ENCODE data around the gene CD74. TPM values are rescaled to one million over a fixed set of nuclear protein-coding genes. Genes with fewer than 3 reads are reported as not detected.

Gene CD74
- total and polyA plus RNA-seq, 2 donors (not counting 1 experiment from before 2014, with no cell fraction given), result 1.3 to 5.9 TPM

DNA sequence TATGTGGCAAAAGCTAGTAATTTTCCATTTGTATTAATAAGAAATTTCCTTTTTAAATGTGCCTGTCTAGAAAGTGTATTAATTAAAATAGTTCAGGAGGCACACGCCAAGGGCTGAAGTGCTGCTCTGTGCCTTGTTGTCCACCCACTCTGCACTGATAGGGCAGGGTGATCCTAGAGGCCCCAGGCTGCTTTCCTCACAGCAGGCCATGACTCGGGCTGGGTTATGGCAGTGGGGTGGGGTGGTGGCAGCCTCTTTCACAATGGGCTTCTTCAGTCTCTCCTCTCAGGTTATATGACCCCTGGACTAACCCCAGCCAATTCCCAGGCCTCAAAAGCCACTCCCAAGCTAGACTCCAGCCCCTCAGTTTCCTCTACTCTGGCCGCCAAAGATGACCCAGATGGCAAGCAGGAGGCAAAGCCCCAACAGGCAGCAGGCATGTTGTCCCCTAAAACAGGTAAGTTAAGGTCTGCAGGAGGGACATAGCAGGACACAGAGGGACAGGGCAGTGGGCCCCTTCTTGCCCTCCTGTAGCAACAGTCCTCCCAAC is 19.5 kb downstream of the CD74 start:
- H3K4me3 ChIP-seq (replicated peaks in 1 of 4; ENCODE audit: control extremely low read depth in 1 of 4, insufficient read depth in 1 of 4, low read depth in 3 of 4, low read length in 4 of 4), result no peak overlapping the region
- TF ChIP-seq EZH2 (IDR thresholded peaks at IDR 0.05; ENCODE audit: low read length, missing control alignments), result no peak
- TF ChIP-seq, protein P1, sequence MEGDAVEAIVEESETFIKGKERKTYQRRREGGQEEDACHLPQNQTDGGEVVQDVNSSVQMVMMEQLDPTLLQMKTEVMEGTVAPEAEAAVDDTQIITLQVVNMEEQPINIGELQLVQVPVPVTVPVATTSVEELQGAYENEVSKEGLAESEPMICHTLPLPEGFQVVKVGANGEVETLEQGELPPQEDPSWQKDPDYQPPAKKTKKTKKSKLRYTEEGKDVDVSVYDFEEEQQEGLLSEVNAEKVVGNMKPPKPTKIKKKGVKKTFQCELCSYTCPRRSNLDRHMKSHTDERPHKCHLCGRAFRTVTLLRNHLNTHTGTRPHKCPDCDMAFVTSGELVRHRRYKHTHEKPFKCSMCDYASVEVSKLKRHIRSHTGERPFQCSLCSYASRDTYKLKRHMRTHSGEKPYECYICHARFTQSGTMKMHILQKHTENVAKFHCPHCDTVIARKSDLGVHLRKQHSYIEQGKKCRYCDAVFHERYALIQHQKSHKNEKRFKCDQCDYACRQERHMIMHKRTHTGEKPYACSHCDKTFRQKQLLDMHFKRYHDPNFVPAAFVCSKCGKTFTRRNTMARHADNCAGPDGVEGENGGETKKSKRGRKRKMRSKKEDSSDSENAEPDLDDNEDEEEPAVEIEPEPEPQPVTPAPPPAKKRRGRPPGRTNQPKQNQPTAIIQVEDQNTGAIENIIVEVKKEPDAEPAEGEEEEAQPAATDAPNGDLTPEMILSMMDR (conservative IDR thresholded peaks at IDR 0.05 in 1 of 2, IDR thresholded peaks at IDR 0.05 in 1 of 2; ENCODE audit: low read depth in 1 of 2, low read length in 2 of 2), result no peak
- H3K36me3 ChIP-seq (ENCODE audit: control insufficient read depth, insufficient read depth, low read length), result peaks cover 23% of the 10 kb centered on the region
- no peak overlapping the region for H3K9ac ChIP-seq (ENCODE audit: insufficient read depth, low read length)
- DNase-seq (ENCODE audit: low read depth in 2 of 2), result no peak
- H4K20me1 ChIP-seq (ENCODE audit: control insufficient read depth, extremely low read depth, insufficient read depth, low read length), result no peaks in the 10 kb centered on the region
- H3K4me1 ChIP-seq (ENCODE audit: control insufficient read depth, extremely low read depth, insufficient read depth, low read length), result no peaks in the 10 kb centered on the region
- H3K9me3 ChIP-seq (ENCODE audit: control insufficient read depth, insufficient read depth, low read depth, low read length), result no peaks in the 10 kb centered on the region
- no peak overlapping the region for H3K27ac ChIP-seq (ENCODE audit: insufficient read depth, low read length)
- H3K27me3 ChIP-seq (ENCODE audit: control insufficient read depth, insufficient read depth, low read length), result no peaks in the 10 kb centered on the region
- H2AFZ ChIP-seq (ENCODE audit: low read length), result no peak overlapping the region
- no peak overlapping the region for H3K4me2 ChIP-seq (ENCODE audit: extremely low read depth, insufficient read depth, low read length)
- H3K79me2 ChIP-seq (ENCODE audit: control insufficient read depth, insufficient read depth, low read length), result no peaks in the 10 kb centered on the region

DNA sequence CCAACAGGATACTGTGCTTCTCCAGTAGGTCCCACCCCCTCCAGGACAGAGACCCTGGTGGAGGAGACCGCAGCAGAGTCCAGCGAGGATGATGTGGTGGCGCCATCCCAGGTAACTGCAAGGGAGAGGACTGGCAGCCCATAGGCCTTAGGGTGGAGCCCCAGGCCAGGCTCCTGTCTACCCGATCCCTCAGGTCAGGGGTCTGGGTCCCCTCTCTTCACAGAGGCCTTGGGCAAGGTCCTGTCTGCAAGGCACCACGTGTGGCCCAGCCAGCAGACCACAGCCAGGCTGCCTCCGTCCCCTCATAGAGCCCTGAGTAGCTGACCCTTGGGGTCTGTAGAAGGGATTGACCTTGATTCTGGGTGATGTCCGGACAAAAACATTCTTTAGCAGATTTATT is 20.0 kb downstream of the CD74 start:
- Histone ChIP-seq H3K4me3 (replicated peaks in 1 of 4; ENCODE audit: control extremely low read depth in 1 of 4, insufficient read depth in 1 of 4, low read depth in 3 of 4, low read length in 4 of 4) (no peak overlapping the region), H2AFZ (ENCODE audit: low read length) (no peak overlapping the region), H3K36me3 (ENCODE audit: control insufficient read depth, insufficient read depth, low read length) (peaks cover 26% of the 10 kb centered on the region), H3K4me1 (ENCODE audit: control insufficient read depth, extremely low read depth, insufficient read depth, low read length) (no peaks in the 10 kb centered on the region), H3K27ac (ENCODE audit: insufficient read depth, low read length) (no peak overlapping the region), H3K27me3 (ENCODE audit: control insufficient read depth, insufficient read depth, low read length) (no peaks in the 10 kb centered on the region), H3K9ac (ENCODE audit: insufficient read depth, low read length) (no peak overlapping the region), H3K4me2 (ENCODE audit: extremely low read depth, insufficient read depth, low read length) (no peak overlapping the region), H3K79me2 (ENCODE audit: control insufficient read depth, insufficient read depth, low read length) (no peaks in the 10 kb centered on the region), H3K9me3 (ENCODE audit: control insufficient read depth, insufficient read depth, low read depth, low read length) (no peaks in the 10 kb centered on the region), H4K20me1 (ENCODE audit: control insufficient read depth, extremely low read depth, insufficient read depth, low read length) (no peaks in the 10 kb centered on the region)
- TF ChIP-seq, protein P1 (conservative IDR thresholded peaks at IDR 0.05 in 1 of 2, IDR thresholded peaks at IDR 0.05 in 1 of 2; ENCODE audit: low read depth in 1 of 2, low read length in 2 of 2), result no peak
- no peak for TF ChIP-seq EZH2 (IDR thresholded peaks at IDR 0.05; ENCODE audit: low read length, missing control alignments)
- DNase-seq (ENCODE audit: low read depth in 2 of 2), result no peak

DNA sequence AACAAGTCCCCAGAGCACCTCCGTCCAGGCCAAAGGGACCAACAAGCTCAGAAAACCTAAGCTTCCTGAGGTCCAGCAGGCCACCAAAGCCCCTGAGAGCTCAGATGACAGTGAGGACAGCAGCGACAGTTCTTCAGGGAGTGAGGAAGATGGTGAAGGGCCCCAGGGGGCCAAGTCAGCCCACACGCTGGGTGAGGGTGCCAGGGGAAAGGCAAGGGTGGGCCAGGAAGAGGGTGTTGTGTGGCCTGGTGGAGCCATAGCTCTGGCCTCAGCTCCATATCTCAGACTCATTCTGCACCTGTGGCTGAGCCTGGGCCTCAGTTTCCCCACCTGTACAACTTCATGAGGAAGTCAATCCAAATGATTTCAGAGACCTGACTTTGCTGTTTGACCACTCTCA is 20.7 kb downstream of the CD74 start:
- Histone ChIP-seq H3K4me3 (replicated peaks in 1 of 4; ENCODE audit: control extremely low read depth in 1 of 4, insufficient read depth in 1 of 4, low read depth in 3 of 4, low read length in 4 of 4) (no peak overlapping the region), H3K9ac (ENCODE audit: insufficient read depth, low read length) (no peak overlapping the region), H3K4me2 (ENCODE audit: extremely low read depth, insufficient read depth, low read length) (no peak overlapping the region), H3K36me3 (ENCODE audit: control insufficient read depth, insufficient read depth, low read length) (peaks cover 27% of the 10 kb centered on the region), H3K4me1 (ENCODE audit: control insufficient read depth, extremely low read depth, insufficient read depth, low read length) (no peaks in the 10 kb centered on the region), H2AFZ (ENCODE audit: low read length) (no peak overlapping the region), H3K27me3 (ENCODE audit: control insufficient read depth, insufficient read depth, low read length) (no peaks in the 10 kb centered on the region), H4K20me1 (ENCODE audit: control insufficient read depth, extremely low read depth, insufficient read depth, low read length) (no peaks in the 10 kb centered on the region), H3K27ac (ENCODE audit: insufficient read depth, low read length) (no peak overlapping the region), H3K79me2 (ENCODE audit: control insufficient read depth, insufficient read depth, low read length) (no peaks in the 10 kb centered on the region), H3K9me3 (ENCODE audit: control insufficient read depth, insufficient read depth, low read depth, low read length) (no peaks in the 10 kb centered on the region)
- no peak for DNase-seq (ENCODE audit: low read depth in 2 of 2)
- TF ChIP-seq, protein P1 (conservative IDR thresholded peaks at IDR 0.05 in 1 of 2, IDR thresholded peaks at IDR 0.05 in 1 of 2; ENCODE audit: low read depth in 1 of 2, low read length in 2 of 2), result no peak
- TF ChIP-seq EZH2 (IDR thresholded peaks at IDR 0.05; ENCODE audit: low read length, missing control alignments), result no peak

Measured in fibroblast of lung (primary cell).